Loucy (cell line): ENCODE measurements around the gene CEBPA.

Experiments
- H2AFZ ChIP-seq: fragments of 200-600 bp; sonication (generic); 2 replicates; pipeline ENCODE4 v1.6.0; 2016; ENCODE audit warnings: antibody characterized with exemption, mild to moderate bottlenecking, low read length, moderate library complexity
- H3F3A ChIP-seq: fragments of 200-600 bp; 2 replicates; pipeline ENCODE4 v1.6.0; 2016; ENCODE audit warnings: antibody characterized with exemption, low read depth, mild to moderate bottlenecking
- H3K27me3 ChIP-seq: fragments of 200-600 bp; sonication (generic); 2 replicates; pipeline ENCODE4 v1.6.1; 2014; ENCODE audit warnings: low read length, mild to moderate bottlenecking; ENCODE audit not compliant: insufficient read depth, poor library complexity, severe bottlenecking
- H3K36me3 ChIP-seq: fragments of 200-600 bp; sonication (generic); 2 replicates; pipeline ENCODE4 v1.6.1; 2016; ENCODE audit warnings: low read length; ENCODE audit not compliant: insufficient read depth
- H3K4me1 ChIP-seq: fragments of 200-600 bp; sonication (generic); 2 replicates; pipeline ENCODE4 v1.5.1; 2014; ENCODE audit warnings: low read length, mild to moderate bottlenecking; ENCODE audit not compliant: insufficient read depth, poor library complexity, severe bottlenecking
- H3K4me2 ChIP-seq: fragments of 200-600 bp; sonication (generic); 2 replicates; pipeline ENCODE4 v1.6.0; 2014; ENCODE audit warnings: antibody characterized with exemption, low read length, low read depth, mild to moderate bottlenecking; ENCODE audit not compliant: poor library complexity, severe bottlenecking
- H3K4me3 ChIP-seq: fragments of 200-600 bp; sonication (generic); 2 replicates; pipeline ENCODE4 v1.5.1; 2014; ENCODE audit warnings: low read length, mild to moderate bottlenecking, mixed read lengths; ENCODE audit not compliant: poor library complexity, severe bottlenecking
- H3K79me2 ChIP-seq: fragments of 200-600 bp; sonication (generic); 2 replicates; pipeline ENCODE4 v1.6.1; 2014; ENCODE audit warnings: low read length; ENCODE audit not compliant: insufficient read depth
- H3K9ac ChIP-seq: fragments of 200-600 bp; sonication (generic); 2 replicates; pipeline ENCODE4 v1.6.0; 2014; ENCODE audit warnings: mild to moderate bottlenecking, low read depth, low read length, moderate library complexity; ENCODE audit not compliant: poor library complexity, severe bottlenecking
- H3K9me2 ChIP-seq: fragments of 200-600 bp; sonication (generic); replicated peaks from 2 replicates; pipeline ENCODE4 v1.6.1; 2016; ENCODE audit warnings: low read depth, low read length, mixed read lengths
- H3K9me3 ChIP-seq: fragments of 200-600 bp; sonication (generic); 2 replicates; pipeline ENCODE4 v1.6.1; 2014; ENCODE audit warnings: mild to moderate bottlenecking, antibody characterized with exemption, low read length, low read depth; ENCODE audit not compliant: insufficient read depth
- H4K20me1 ChIP-seq: fragments of 200-600 bp; sonication (generic); 2 replicates; pipeline ENCODE4 v1.6.0; 2014; ENCODE audit warnings: antibody characterized with exemption, low read length, mild to moderate bottlenecking; ENCODE audit not compliant: insufficient read depth, poor library complexity, severe bottlenecking
- CTCF ChIP-seq: fragments of 200-600 bp; sonication (generic); conservative IDR thresholded peaks from 2 replicates; pipeline ENCODE4 v1.5.1; 2014; ENCODE audit warnings: mild to moderate bottlenecking, antibody characterized with exemption, low read length
- EZH2phosphoT487 ChIP-seq: fragments of 200-600 bp; IDR thresholded peaks from 2 replicates; pipeline ENCODE4 v1.6.1; 2018; ENCODE audit warnings: antibody characterized with exemption, mild to moderate bottlenecking, moderate library complexity, borderline replicate concordance

Gene CEBPA

DNA sequence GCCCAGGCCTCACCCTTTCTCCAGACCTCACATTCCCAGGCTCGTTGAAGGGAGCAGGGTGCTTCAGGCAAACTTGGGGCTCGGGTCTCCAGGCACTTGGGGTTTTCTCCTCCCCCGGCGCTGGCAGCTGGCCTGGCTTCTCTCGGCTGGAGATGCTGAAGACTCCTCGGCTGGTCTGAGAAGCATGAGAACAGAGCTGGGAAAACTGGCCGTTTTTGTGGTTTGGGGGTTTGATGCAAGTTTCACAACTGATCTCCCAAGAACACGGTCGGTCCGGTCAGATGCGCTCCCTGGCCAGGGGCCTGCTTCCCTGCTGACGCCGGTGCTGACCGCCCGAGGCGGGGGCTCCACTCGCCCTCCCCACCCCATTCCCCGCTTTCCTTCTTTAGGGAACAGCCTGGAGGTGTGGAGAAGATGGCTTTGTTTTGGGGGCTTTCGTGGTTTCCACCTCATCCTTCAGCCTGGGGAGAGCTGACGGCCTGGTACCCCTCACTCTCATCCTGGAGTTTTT, 35.3 kb downstream of the CEBPA start:
- Histone ChIP-seq H3K4me3 (no peak overlapping the region), H2AFZ (no peak overlapping the region), H3F3A (no peaks in the 10 kb centered on the region), H3K9me2 (no peaks in the 10 kb centered on the region), H3K9me3 (no peaks in the 10 kb centered on the region), H3K36me3 (no peaks in the 10 kb centered on the region), H4K20me1 (no peaks in the 10 kb centered on the region), H3K27me3 (no peaks in the 10 kb centered on the region), H3K9ac (no peak overlapping the region), H3K4me1 (peaks cover 31% of the 10 kb centered on the region), H3K79me2 (no peaks in the 10 kb centered on the region), H3K4me2 (no peak overlapping the region)
- no peak for TF ChIP-seq EZH2phosphoT487
- no peak for TF ChIP-seq CTCF

DNA sequence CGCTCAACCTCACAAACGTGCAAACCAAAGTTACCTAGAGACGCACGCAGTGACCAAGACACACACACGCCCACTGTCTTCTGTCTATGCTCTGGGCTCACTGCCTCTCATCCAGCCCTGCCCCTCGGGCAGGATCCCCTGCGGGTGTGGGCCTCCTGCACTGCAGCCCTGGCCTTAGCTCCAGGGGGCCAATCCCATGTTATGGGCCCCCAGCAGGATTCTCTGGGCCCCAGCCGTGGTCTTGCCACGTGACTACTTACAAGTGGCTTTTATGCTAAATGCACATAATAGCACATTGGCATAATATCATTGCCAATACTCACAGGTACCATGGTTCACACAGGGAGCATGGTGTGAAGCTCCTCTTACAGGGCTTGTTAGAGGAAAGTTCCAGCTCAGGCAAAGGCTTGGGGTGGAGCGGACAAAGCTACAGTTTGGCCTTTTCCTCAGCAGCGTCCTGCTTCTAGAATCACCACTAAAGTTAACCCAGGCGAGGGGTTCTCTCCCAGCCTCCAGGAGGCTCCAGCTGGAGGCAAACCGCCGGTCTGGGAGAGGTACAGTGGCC, 37.4 kb downstream of the CEBPA start:
- TF ChIP-seq CTCF, result no peak
- no peak for TF ChIP-seq EZH2phosphoT487
- H3K79me2 ChIP-seq, result no peaks in the 10 kb centered on the region
- no peak overlapping the region for H3K4me2 ChIP-seq

GRCh38 chr19:33263325-33264023, 38.9 kb downstream of the CEBPA start:
- Histone ChIP-seq H2AFZ (no peak overlapping the region), H3K9me3 (no peaks in the 10 kb centered on the region), H3K79me2 (no peaks in the 10 kb centered on the region), H3F3A (peaks cover 3% of the 10 kb centered on the region), H4K20me1 (no peaks in the 10 kb centered on the region), H3K9ac (no peak overlapping the region), H3K27me3 (no peaks in the 10 kb centered on the region), H3K4me1 (peaks cover 59% of the 10 kb centered on the region), H3K4me2 (no peak overlapping the region), H3K4me3 (no peak overlapping the region), H3K36me3 (no peaks in the 10 kb centered on the region), H3K9me2 (no peaks in the 10 kb centered on the region)
- TF ChIP-seq EZH2phosphoT487, result no peak
- TF ChIP-seq CTCF, result no peak

More for the DNA sequence above, 37.4 kb downstream of the CEBPA start:
- no peaks in the 10 kb centered on the region for H3K9me2 ChIP-seq
- no peaks in the 10 kb centered on the region for H3K9me3 ChIP-seq
- no peak overlapping the region for H2AFZ ChIP-seq
- H3K27me3 ChIP-seq, result no peaks in the 10 kb centered on the region
- no peaks in the 10 kb centered on the region for H3K36me3 ChIP-seq
- H4K20me1 ChIP-seq, result no peaks in the 10 kb centered on the region
- no peak overlapping the region for H3K4me3 ChIP-seq
- H3K4me1 ChIP-seq, result peaks cover 52% of the 10 kb centered on the region
- H3F3A ChIP-seq, result peaks cover 3% of the 10 kb centered on the region
- H3K9ac ChIP-seq, result no peak overlapping the region
